HEK293 (cell line): ENCODE results near the gene CEBPB.

Experiments
- CTCF ChIA-PET: fragments of 350-600 bp; formaldehyde crosslinking; extraction: SDS; loops from one replicate; lab custom pipeline; 2021; ENCODE audit warnings: antibody characterized with exemption; lab: Yijun Ruan, JAX
- POLR2A ChIA-PET: fragments of 300-600 bp; formaldehyde crosslinking; extraction: SDS; loops from one replicate; lab custom pipeline; 2020; ENCODE audit warnings: antibody characterized with exemption, inconsistent platforms; lab: Yijun Ruan, JAX
- H3K27ac ChIP-seq: fragments of 200-500 bp; sonication (Bioruptor generic); 2 replicates; pipeline ENCODE4 v1.5.1; 2014; ENCODE audit warnings: low read depth, low read length, control low read depth, inconsistent platforms; ENCODE audit errors: extremely low read depth
- H3K36me3 ChIP-seq, 2 experiments: fragments of 200-500 bp in 1 of 2; sonication (Bioruptor generic) in 1 of 2; 1 replicate in 1 of 2; 2 replicates in 1 of 2; pipeline ENCODE4 v1.5.1; 2014 to 2017; ENCODE audit warnings: inconsistent platforms in 2 of 2, low read length in 2 of 2; ENCODE audit not compliant: control insufficient read depth in 2 of 2, insufficient read depth in 1 of 2
- H3K4me1 ChIP-seq: fragments of 200-500 bp; sonication (Bioruptor generic); 2 replicates; pipeline ENCODE4 v1.5.1; 2014; ENCODE audit warnings: mild to moderate bottlenecking, low read length, inconsistent platforms; ENCODE audit not compliant: control insufficient read depth, insufficient read depth
- H3K4me3 ChIP-seq: 2 replicates; pipeline ENCODE4 v1.5.1; 2011; ENCODE audit warnings: low read depth, mild to moderate bottlenecking, control low read depth, low read length, moderate library complexity
- H3K9me3 ChIP-seq: fragments of 200-500 bp; sonication (Bioruptor generic); 2 replicates; pipeline ENCODE4 v1.5.1; 2014; ENCODE audit warnings: low read depth, low read length, inconsistent platforms; ENCODE audit not compliant: control insufficient read depth, insufficient read depth
- GLIS2 ChIP-seq: fragments of 450-650 bp; formaldehyde crosslinking; IDR thresholded peaks from 2 replicates; pipeline ENCODE4 v1.5.1; 2016; ENCODE audit warnings: missing biosample characterization, missing genetic modification characterization
- HOXC10 ChIP-seq: sonication (generic); formaldehyde crosslinking; IDR thresholded peaks from 2 replicates; pipeline ENCODE4 v1.8.1; 2023; ENCODE audit warnings: mild to moderate bottlenecking, missing genetic modification reagents
- KLF10 ChIP-seq: fragments of 450-650 bp; IDR thresholded peaks from 2 replicates; pipeline ENCODE4 v1.5.1; 2018; ENCODE audit warnings: missing biosample characterization, mild to moderate bottlenecking, missing genetic modification characterization
- SP3 ChIP-seq: fragments of 450-650 bp; formaldehyde crosslinking; IDR thresholded peaks from 2 replicates; pipeline ENCODE4 v1.5.1; 2016; ENCODE audit warnings: missing biosample characterization, missing genetic modification characterization
- YY1 ChIP-seq: fragments of 450-650 bp; formaldehyde crosslinking; IDR thresholded peaks from 2 replicates; pipeline ENCODE4 v1.5.1; 2018; ENCODE audit warnings: missing biosample characterization, missing genetic modification characterization
- ZBTB20 ChIP-seq: fragments of 450-650 bp; formaldehyde crosslinking; IDR thresholded peaks from 2 replicates; pipeline ENCODE4 v1.5.1; 2016; ENCODE audit warnings: missing biosample characterization, missing genetic modification characterization
- ZFP69B ChIP-seq: fragments of 450-650 bp; formaldehyde crosslinking; IDR thresholded peaks from 2 replicates; pipeline ENCODE4 v1.5.1; 2016; ENCODE audit warnings: missing biosample characterization, missing genetic modification characterization
- ZNF169 ChIP-seq: fragments of 450-650 bp; formaldehyde crosslinking; IDR thresholded peaks from 2 replicates; pipeline ENCODE4 v1.5.1; 2016; ENCODE audit warnings: missing biosample characterization, missing genetic modification characterization
- ZNF184 ChIP-seq: fragments of 450-650 bp; IDR thresholded peaks from 2 replicates; pipeline ENCODE4 v1.5.1; 2018; ENCODE audit warnings: missing biosample characterization, mild to moderate bottlenecking, missing genetic modification characterization
- ZNF266 ChIP-seq: fragments of 450-650 bp; formaldehyde crosslinking; IDR thresholded peaks from 2 replicates; pipeline ENCODE4 v1.5.1; 2016; ENCODE audit warnings: missing biosample characterization, missing genetic modification characterization, low read depth
- ZNF335 ChIP-seq: fragments of 450-650 bp; formaldehyde crosslinking; conservative IDR thresholded peaks from 2 replicates; pipeline ENCODE4 v1.5.1; 2016; ENCODE audit warnings: missing biosample characterization, missing genetic modification characterization
- ZNF391 ChIP-seq: fragments of 450-650 bp; formaldehyde crosslinking; IDR thresholded peaks from 2 replicates; pipeline ENCODE4 v1.5.1; 2016; ENCODE audit warnings: low read depth, missing biosample characterization, missing genetic modification characterization, borderline replicate concordance
- ZNF501 ChIP-seq: fragments of 450-650 bp; formaldehyde crosslinking; IDR thresholded peaks from 2 replicates; pipeline ENCODE4 v1.5.1; 2016; ENCODE audit warnings: missing biosample characterization, missing genetic modification characterization
- ZNF544 ChIP-seq: fragments of 450-650 bp; formaldehyde crosslinking; IDR thresholded peaks from 2 replicates; pipeline ENCODE4 v1.5.0; 2017; ENCODE audit warnings: missing biosample characterization, missing genetic modification characterization
- ZNF561 ChIP-seq: fragments of 450-650 bp; IDR thresholded peaks from 2 replicates; pipeline ENCODE4 v1.5.1; 2018; ENCODE audit warnings: missing biosample characterization, missing genetic modification characterization, borderline replicate concordance
- ZNF596 ChIP-seq: fragments of 450-650 bp; IDR thresholded peaks from 2 replicates; pipeline ENCODE4 v1.5.0; 2018; ENCODE audit warnings: missing biosample characterization, mild to moderate bottlenecking, missing genetic modification characterization, moderate library complexity
- ZNF660 ChIP-seq: fragments of 450-650 bp; IDR thresholded peaks from 2 replicates; pipeline ENCODE4 v1.5.1; 2018; ENCODE audit warnings: missing biosample characterization, mild to moderate bottlenecking, missing genetic modification characterization
- ZNF677 ChIP-seq: fragments of 450-650 bp; IDR thresholded peaks from 2 replicates; pipeline ENCODE4 v1.5.0; 2018; ENCODE audit warnings: missing biosample characterization, mild to moderate bottlenecking, missing genetic modification characterization, moderate library complexity
- ZNF701 ChIP-seq: fragments of 450-650 bp; formaldehyde crosslinking; IDR thresholded peaks from 2 replicates; pipeline ENCODE4 v1.5.1; 2016; ENCODE audit warnings: missing biosample characterization, missing genetic modification characterization
- ZSCAN30 ChIP-seq: fragments of 450-650 bp; IDR thresholded peaks from 2 replicates; pipeline ENCODE4 v1.5.1; 2018; ENCODE audit warnings: missing biosample characterization, mild to moderate bottlenecking, missing genetic modification characterization, moderate library complexity
- TF ChIP-seq, protein P1 (sequence below): fragments of 450-650 bp; formaldehyde crosslinking; IDR thresholded peaks from 2 replicates; pipeline ENCODE4 v1.5.1; 2016; ENCODE audit warnings: missing biosample characterization, missing genetic modification characterization, borderline replicate concordance
- TF ChIP-seq, protein P2 (sequence below): fragments of 450-650 bp; formaldehyde crosslinking; optimal IDR thresholded peaks from 2 replicates; pipeline ENCODE3; 2016; ENCODE audit warnings: missing biosample characterization, mild to moderate bottlenecking, missing genetic modification characterization
- TF ChIP-seq, protein P3 (sequence below): fragments of 450-650 bp; formaldehyde crosslinking; IDR thresholded peaks from 2 replicates; pipeline ENCODE4 v1.5.1; 2017; ENCODE audit warnings: missing biosample characterization, mild to moderate bottlenecking, missing genetic modification characterization, moderate library complexity
- TF ChIP-seq, protein P4 (sequence below): fragments of 450-650 bp; formaldehyde crosslinking; IDR thresholded peaks from 2 replicates; pipeline ENCODE4 v1.5.1; 2016; ENCODE audit warnings: missing biosample characterization, missing genetic modification characterization
- TF ChIP-seq, protein P5 (sequence below): fragments of 450-650 bp; IDR thresholded peaks from 2 replicates; pipeline ENCODE4 v1.5.1; 2018; ENCODE audit warnings: missing biosample characterization, missing genetic modification characterization
- TF ChIP-seq, protein P6 (sequence below): fragments of 450-650 bp; formaldehyde crosslinking; IDR thresholded peaks from 2 replicates; pipeline ENCODE4 v1.5.1; 2016; ENCODE audit warnings: missing biosample characterization, missing genetic modification characterization, borderline replicate concordance

The CEBPB gene

DNA sequence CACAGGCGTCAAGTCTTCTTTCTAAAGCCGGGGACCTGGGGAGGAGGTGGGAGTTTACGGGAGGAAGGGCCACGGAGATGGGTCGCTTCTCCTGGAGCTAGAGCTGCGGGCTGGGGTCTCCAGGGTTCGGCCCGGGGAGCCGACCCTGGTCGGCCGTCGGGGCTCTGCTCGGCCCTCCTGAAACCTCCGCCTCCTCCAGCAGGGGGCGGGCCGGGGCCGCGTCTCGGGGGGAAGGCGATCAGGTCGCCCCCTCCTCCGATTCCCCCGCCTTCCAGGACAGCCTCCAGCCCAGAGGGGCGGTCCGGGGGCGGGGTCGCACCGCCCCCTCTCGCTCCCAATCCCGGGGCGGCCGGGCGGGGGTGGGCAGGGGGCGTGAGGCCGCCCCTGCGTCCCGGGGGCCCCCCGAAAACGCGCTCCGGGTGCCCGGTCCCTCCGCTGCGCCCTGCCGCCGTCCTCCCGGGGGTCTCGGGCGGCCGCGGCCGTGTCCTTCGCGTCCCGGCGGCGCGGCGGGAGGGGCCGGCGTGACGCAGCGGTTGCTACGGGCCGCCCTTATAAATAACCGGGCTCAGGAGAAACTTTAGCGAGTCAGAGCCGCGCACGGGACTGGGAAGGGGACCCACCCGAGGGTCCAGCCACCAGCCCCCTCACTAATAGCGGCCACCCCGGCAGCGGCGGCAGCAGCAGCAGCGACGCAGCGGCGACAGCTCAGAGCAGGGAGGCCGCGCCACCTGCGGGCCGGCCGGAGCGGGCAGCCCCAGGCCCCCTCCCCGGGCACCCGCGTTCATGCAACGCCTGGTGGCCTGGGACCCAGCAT is at the start of gene CEBPB:
CEBPB (plus strand) TSS at position 580 of the 814 bp plus-strand sequence; CDS start at position 784, 204 bp downstream.
- CTCF ChIA-PET, result interaction anchor here (0.6 to 6.8 kb wide), 5 partner anchors 43 to 273 kb away, joined by 3 to 106 read pairs (median 4); no protein-coding TSS in a partner anchor
- H3K27ac ChIP-seq, result peak within 1 kb of the TSS; percentile 84
- POLR2A ChIA-PET, result interaction anchor here (0.6 to 2.0 kb wide), 4 partner anchors 131 to 535 kb away, joined by 3 to 5 read pairs (median 4); no protein-coding TSS in a partner anchor
- H3K9me3 ChIP-seq, result no peaks in the 10 kb centered on the region
- peak within 1 kb of the TSS; percentile 61 for H3K4me3 ChIP-seq
- peaks cover 10% of the 10 kb centered on the region for H3K4me1 ChIP-seq
- peaks cover 0 to 6% of the 10 kb centered on the region in 2 experiments; a peak in 1 of 3 replicates for H3K36me3 ChIP-seq
- TF ChIP-seq, protein P1, sequence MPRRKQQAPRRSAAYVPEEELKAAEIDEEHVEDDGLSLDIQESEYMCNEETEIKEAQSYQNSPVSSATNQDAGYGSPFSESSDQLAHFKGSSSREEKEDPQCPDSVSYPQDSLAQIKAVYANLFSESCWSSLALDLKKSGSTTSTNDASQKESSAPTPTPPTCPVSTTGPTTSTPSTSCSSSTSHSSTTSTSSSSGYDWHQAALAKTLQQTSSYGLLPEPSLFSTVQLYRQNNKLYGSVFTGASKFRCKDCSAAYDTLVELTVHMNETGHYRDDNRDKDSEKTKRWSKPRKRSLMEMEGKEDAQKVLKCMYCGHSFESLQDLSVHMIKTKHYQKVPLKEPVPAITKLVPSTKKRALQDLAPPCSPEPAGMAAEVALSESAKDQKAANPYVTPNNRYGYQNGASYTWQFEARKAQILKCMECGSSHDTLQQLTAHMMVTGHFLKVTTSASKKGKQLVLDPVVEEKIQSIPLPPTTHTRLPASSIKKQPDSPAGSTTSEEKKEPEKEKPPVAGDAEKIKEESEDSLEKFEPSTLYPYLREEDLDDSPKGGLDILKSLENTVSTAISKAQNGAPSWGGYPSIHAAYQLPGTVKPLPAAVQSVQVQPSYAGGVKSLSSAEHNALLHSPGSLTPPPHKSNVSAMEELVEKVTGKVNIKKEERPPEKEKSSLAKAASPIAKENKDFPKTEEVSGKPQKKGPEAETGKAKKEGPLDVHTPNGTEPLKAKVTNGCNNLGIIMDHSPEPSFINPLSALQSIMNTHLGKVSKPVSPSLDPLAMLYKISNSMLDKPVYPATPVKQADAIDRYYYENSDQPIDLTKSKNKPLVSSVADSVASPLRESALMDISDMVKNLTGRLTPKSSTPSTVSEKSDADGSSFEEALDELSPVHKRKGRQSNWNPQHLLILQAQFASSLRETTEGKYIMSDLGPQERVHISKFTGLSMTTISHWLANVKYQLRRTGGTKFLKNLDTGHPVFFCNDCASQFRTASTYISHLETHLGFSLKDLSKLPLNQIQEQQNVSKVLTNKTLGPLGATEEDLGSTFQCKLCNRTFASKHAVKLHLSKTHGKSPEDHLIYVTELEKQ (tag by site-specific recombination), result no peak
- TF ChIP-seq ZNF391 (tag by site-specific recombination), result no peak
- TF ChIP-seq ZNF544 (tag by site-specific recombination), result no peak
- peak; percentile 37; the same call in 1 of the 2 replicates for TF ChIP-seq ZNF660
- TF ChIP-seq ZNF169 (tag by site-specific recombination), result no peak
- TF ChIP-seq GLIS2 (tag by site-specific recombination), result peak; percentile 21; the same call in 1 of the 2 replicates
- TF ChIP-seq, protein P2, sequence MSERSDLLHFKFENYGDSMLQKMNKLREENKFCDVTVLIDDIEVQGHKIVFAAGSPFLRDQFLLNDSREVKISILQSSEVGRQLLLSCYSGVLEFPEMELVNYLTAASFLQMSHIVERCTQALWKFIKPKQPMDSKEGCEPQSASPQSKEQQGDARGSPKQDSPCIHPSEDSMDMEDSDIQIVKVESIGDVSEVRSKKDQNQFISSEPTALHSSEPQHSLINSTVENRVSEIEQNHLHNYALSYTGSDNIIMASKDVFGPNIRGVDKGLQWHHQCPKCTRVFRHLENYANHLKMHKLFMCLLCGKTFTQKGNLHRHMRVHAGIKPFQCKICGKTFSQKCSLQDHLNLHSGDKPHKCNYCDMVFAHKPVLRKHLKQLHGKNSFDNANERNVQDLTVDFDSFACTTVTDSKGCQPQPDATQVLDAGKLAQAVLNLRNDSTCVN (tag by site-specific recombination), result peak; percentile 47
- 0 out of 2 replicates have a peak, but pooled peaks have one; percentile 2 for TF ChIP-seq ZNF677
- TF ChIP-seq, protein P3, sequence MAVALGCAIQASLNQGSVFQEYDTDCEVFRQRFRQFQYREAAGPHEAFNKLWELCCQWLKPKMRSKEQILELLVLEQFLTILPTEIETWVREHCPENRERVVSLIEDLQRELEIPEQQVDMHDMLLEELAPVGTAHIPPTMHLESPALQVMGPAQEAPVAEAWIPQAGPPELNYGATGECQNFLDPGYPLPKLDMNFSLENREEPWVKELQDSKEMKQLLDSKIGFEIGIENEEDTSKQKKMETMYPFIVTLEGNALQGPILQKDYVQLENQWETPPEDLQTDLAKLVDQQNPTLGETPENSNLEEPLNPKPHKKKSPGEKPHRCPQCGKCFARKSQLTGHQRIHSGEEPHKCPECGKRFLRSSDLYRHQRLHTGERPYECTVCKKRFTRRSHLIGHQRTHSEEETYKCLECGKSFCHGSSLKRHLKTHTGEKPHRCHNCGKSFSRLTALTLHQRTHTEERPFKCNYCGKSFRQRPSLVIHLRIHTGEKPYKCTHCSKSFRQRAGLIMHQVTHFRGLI (tag by site-specific recombination), result no peak; the same call in 1 of the 2 replicates
- TF ChIP-seq ZNF501 (tag by site-specific recombination), result no peak
- 0 out of 2 replicates have a peak, but pooled peaks have one; percentile 13 for TF ChIP-seq ZNF184 (tag by site-specific recombination)
- TF ChIP-seq ZNF701 (tag by site-specific recombination), result no peak
- peak; percentile 94 for TF ChIP-seq KLF10 (tag by site-specific recombination)
- TF ChIP-seq ZNF335 (tag by site-specific recombination), result peak; percentile 7; the same call in 1 of the 2 replicates
- TF ChIP-seq ZNF266 (tag by site-specific recombination), result no peak
- TF ChIP-seq ZNF561 (tag by site-specific recombination), result peak; percentile 75
- no peak; the same call in 1 of the 2 replicates for TF ChIP-seq YY1
- TF ChIP-seq, protein P4, sequence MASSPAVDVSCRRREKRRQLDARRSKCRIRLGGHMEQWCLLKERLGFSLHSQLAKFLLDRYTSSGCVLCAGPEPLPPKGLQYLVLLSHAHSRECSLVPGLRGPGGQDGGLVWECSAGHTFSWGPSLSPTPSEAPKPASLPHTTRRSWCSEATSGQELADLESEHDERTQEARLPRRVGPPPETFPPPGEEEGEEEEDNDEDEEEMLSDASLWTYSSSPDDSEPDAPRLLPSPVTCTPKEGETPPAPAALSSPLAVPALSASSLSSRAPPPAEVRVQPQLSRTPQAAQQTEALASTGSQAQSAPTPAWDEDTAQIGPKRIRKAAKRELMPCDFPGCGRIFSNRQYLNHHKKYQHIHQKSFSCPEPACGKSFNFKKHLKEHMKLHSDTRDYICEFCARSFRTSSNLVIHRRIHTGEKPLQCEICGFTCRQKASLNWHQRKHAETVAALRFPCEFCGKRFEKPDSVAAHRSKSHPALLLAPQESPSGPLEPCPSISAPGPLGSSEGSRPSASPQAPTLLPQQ (tag by site-specific recombination), result peak; percentile 88
- peak; percentile 75 for TF ChIP-seq ZFP69B (tag by site-specific recombination)
- TF ChIP-seq, protein P5, sequence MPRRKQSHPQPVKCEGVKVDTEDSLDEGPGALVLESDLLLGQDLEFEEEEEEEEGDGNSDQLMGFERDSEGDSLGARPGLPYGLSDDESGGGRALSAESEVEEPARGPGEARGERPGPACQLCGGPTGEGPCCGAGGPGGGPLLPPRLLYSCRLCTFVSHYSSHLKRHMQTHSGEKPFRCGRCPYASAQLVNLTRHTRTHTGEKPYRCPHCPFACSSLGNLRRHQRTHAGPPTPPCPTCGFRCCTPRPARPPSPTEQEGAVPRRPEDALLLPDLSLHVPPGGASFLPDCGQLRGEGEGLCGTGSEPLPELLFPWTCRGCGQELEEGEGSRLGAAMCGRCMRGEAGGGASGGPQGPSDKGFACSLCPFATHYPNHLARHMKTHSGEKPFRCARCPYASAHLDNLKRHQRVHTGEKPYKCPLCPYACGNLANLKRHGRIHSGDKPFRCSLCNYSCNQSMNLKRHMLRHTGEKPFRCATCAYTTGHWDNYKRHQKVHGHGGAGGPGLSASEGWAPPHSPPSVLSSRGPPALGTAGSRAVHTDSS (tag by site-specific recombination), result peak; percentile 39; the same call in 1 of the 2 replicates
- peak; percentile 58 for TF ChIP-seq ZBTB20
- TF ChIP-seq ZNF596 (tag by site-specific recombination), result no peak
- TF ChIP-seq ZSCAN30, result peak; percentile 91
- no peak for TF ChIP-seq HOXC10 (CRISPR knock-in tag)
- TF ChIP-seq, protein P6, sequence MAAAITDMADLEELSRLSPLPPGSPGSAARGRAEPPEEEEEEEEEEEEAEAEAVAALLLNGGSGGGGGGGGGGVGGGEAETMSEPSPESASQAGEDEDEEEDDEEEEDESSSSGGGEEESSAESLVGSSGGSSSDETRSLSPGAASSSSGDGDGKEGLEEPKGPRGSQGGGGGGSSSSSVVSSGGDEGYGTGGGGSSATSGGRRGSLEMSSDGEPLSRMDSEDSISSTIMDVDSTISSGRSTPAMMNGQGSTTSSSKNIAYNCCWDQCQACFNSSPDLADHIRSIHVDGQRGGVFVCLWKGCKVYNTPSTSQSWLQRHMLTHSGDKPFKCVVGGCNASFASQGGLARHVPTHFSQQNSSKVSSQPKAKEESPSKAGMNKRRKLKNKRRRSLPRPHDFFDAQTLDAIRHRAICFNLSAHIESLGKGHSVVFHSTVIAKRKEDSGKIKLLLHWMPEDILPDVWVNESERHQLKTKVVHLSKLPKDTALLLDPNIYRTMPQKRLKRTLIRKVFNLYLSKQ (tag by site-specific recombination), result no peak
- TF ChIP-seq SP3, result peak; percentile 92
